ENCODE results near the gene CHURC1. TPM values are rescaled to one million over a fixed set of nuclear protein-coding genes. Genes with fewer than 3 reads are reported as not detected.
"Not testable (repeated sequence)": the region's sequence is repeated elsewhere in the genome, so short reads cannot be mapped to it uniquely, and the experiment has no call there.

Gene CHURC1
- total RNA-seq, 1 experiment from 2014 or later, result 52.4 TPM

- ATAC-seq, result no peak
- no peak for DNase-seq (ENCODE audit: low spot score)
- ChIA-PET CTCF (interaction anchor here (0.6 to 3.4 kb wide), 52 partner anchors 8 to 326 kb away, joined by 3 to 37 read pairs (median 5); partner anchors contain the start of genes FNTB, GPX2 and SPTB), POLR2A (interaction anchor here (0.7 to 1.0 kb wide), 2 partner anchors 64 to 75 kb away, joined by 3 to 6 read pairs; no protein-coding TSS in a partner anchor)
- H3K27me3 Mint-ChIP-seq (ENCODE audit: low read depth), result no peaks in the 10 kb centered on the region; the same call in none of the 2 replicates
- TF ChIP-seq, protein P1, sequence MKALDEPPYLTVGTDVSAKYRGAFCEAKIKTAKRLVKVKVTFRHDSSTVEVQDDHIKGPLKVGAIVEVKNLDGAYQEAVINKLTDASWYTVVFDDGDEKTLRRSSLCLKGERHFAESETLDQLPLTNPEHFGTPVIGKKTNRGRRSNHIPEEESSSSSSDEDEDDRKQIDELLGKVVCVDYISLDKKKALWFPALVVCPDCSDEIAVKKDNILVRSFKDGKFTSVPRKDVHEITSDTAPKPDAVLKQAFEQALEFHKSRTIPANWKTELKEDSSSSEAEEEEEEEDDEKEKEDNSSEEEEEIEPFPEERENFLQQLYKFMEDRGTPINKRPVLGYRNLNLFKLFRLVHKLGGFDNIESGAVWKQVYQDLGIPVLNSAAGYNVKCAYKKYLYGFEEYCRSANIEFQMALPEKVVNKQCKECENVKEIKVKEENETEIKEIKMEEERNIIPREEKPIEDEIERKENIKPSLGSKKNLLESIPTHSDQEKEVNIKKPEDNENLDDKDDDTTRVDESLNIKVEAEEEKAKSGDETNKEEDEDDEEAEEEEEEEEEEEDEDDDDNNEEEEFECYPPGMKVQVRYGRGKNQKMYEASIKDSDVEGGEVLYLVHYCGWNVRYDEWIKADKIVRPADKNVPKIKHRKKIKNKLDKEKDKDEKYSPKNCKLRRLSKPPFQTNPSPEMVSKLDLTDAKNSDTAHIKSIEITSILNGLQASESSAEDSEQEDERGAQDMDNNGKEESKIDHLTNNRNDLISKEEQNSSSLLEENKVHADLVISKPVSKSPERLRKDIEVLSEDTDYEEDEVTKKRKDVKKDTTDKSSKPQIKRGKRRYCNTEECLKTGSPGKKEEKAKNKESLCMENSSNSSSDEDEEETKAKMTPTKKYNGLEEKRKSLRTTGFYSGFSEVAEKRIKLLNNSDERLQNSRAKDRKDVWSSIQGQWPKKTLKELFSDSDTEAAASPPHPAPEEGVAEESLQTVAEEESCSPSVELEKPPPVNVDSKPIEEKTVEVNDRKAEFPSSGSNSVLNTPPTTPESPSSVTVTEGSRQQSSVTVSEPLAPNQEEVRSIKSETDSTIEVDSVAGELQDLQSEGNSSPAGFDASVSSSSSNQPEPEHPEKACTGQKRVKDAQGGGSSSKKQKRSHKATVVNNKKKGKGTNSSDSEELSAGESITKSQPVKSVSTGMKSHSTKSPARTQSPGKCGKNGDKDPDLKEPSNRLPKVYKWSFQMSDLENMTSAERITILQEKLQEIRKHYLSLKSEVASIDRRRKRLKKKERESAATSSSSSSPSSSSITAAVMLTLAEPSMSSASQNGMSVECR (CRISPR knock-in tag; IDR thresholded peaks at IDR 0.05; ENCODE audit: borderline replicate concordance), result no peak
- TF ChIP-seq, protein P2, sequence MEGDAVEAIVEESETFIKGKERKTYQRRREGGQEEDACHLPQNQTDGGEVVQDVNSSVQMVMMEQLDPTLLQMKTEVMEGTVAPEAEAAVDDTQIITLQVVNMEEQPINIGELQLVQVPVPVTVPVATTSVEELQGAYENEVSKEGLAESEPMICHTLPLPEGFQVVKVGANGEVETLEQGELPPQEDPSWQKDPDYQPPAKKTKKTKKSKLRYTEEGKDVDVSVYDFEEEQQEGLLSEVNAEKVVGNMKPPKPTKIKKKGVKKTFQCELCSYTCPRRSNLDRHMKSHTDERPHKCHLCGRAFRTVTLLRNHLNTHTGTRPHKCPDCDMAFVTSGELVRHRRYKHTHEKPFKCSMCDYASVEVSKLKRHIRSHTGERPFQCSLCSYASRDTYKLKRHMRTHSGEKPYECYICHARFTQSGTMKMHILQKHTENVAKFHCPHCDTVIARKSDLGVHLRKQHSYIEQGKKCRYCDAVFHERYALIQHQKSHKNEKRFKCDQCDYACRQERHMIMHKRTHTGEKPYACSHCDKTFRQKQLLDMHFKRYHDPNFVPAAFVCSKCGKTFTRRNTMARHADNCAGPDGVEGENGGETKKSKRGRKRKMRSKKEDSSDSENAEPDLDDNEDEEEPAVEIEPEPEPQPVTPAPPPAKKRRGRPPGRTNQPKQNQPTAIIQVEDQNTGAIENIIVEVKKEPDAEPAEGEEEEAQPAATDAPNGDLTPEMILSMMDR (IDR thresholded peaks at IDR 0.05), result peak; percentile 41; the same call in 1 of the 2 replicates
- H3K4me1 Mint-ChIP-seq, result peaks cover 11% of the 10 kb centered on the region
- no peak overlapping the region for H3K27ac Mint-ChIP-seq
- no peak overlapping the region for H3K4me3 Mint-ChIP-seq
- 0 out of 2 replicates have a peak, but pooled peaks cover 2% of the 10 kb centered on the region for H3K36me3 Mint-ChIP-seq
- H3K9me3 Mint-ChIP-seq, result no peaks in the 10 kb centered on the region
These were observed 3.3 kb upstream of the CHURC1 start for GRCh38 chr14:64910847-64911495.

DNA sequence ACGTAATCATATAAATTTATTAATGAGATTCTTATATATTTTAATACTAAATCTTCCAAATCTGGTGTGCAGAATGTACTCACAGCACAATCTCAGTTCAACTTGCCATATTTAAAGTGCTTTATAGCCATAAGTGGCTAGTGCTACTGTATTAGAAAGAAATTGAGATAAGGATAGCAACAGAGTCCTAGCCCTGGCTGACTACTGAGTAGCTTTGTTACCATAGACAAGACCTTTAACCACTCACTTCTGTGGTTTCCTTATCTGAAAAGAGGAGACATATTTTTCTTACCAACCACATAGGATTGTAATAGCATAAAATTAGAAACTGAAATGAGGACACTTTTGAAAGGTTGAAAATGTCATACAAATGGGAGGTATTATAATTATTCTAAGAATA, 2.0 kb upstream of the CHURC1 start:
- DNase-seq (ENCODE audit: low spot score) (no peak), ATAC-seq (no peak)
- Mint-ChIP-seq H3K27ac (no peak overlapping the region), H3K36me3 (0 out of 2 replicates have a peak, but pooled peaks cover 6% of the 10 kb centered on the region), H3K9me3 (no peaks in the 10 kb centered on the region), H3K4me3 (no peak overlapping the region), H3K4me1 (peaks cover 11% of the 10 kb centered on the region), H3K27me3 (ENCODE audit: low read depth) (no peaks in the 10 kb centered on the region; the same call in 1 of the 2 replicates)
- CTCF ChIA-PET, result interaction anchor here (1.0 to 3.4 kb wide), 3 partner anchors 71 to 110 kb away, joined by 3 to 29 read pairs (median 10); no protein-coding TSS in a partner anchor
- TF ChIP-seq, protein P3, sequence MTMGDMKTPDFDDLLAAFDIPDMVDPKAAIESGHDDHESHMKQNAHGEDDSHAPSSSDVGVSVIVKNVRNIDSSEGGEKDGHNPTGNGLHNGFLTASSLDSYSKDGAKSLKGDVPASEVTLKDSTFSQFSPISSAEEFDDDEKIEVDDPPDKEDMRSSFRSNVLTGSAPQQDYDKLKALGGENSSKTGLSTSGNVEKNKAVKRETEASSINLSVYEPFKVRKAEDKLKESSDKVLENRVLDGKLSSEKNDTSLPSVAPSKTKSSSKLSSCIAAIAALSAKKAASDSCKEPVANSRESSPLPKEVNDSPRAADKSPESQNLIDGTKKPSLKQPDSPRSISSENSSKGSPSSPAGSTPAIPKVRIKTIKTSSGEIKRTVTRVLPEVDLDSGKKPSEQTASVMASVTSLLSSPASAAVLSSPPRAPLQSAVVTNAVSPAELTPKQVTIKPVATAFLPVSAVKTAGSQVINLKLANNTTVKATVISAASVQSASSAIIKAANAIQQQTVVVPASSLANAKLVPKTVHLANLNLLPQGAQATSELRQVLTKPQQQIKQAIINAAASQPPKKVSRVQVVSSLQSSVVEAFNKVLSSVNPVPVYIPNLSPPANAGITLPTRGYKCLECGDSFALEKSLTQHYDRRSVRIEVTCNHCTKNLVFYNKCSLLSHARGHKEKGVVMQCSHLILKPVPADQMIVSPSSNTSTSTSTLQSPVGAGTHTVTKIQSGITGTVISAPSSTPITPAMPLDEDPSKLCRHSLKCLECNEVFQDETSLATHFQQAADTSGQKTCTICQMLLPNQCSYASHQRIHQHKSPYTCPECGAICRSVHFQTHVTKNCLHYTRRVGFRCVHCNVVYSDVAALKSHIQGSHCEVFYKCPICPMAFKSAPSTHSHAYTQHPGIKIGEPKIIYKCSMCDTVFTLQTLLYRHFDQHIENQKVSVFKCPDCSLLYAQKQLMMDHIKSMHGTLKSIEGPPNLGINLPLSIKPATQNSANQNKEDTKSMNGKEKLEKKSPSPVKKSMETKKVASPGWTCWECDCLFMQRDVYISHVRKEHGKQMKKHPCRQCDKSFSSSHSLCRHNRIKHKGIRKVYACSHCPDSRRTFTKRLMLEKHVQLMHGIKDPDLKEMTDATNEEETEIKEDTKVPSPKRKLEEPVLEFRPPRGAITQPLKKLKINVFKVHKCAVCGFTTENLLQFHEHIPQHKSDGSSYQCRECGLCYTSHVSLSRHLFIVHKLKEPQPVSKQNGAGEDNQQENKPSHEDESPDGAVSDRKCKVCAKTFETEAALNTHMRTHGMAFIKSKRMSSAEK (CRISPR knock-in tag; IDR thresholded peaks at IDR 0.05; ENCODE audit: borderline replicate concordance), result no peak
- POLR2A ChIA-PET, result no interaction called here

- H3K27me3 Mint-ChIP-seq (ENCODE audit: low read depth); ATAC-seq; H3K27ac Mint-ChIP-seq; DNase-seq (ENCODE audit: low spot score); H3K9me3 Mint-ChIP-seq; CTCF ChIA-PET; H3K36me3 Mint-ChIP-seq: not testable (repeated sequence)
- POLR2A ChIA-PET, result interaction anchor here (0.9 kb wide), 1 partner anchor 51 kb away, joined by 3 read pairs; no protein-coding TSS in a partner anchor
- peak overlapping the region; percentile 89 for H3K4me3 Mint-ChIP-seq
- H3K4me1 Mint-ChIP-seq, result peaks cover 11% of the 10 kb centered on the region
- TF ChIP-seq GTF2I (CRISPR knock-in tag; conservative IDR thresholded peaks at IDR 0.05), result 0 out of 2 replicates have a peak, but pooled peaks have one; percentile 25
These were observed 778 bp upstream of the CHURC1 start for GRCh38 chr14:64913477-64913876.

DNA sequence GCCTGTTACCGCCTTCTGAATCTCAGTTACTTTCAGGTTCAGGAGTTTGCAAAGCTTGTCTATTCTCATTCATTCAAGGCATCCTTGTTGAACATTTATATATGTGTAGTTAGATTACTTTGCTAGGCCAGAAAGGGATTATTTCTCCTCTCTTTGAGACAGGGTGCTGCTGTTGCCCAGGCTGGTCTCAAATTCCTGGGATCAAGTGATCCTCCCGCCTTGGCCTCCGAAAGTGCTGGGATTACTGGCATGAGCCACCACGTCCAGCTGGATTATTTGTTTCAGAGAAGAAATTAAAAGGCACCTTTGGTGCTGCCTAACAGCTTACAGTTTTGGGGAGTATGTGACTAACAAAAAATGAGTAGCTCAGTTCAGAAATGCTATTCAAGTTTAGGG, 772 bp downstream of the CHURC1 start:
- POLR2A ChIA-PET, result no interaction called here
- DNase-seq (ENCODE audit: low spot score), result no peak
- no peaks in the 10 kb centered on the region for H3K27me3 Mint-ChIP-seq (ENCODE audit: low read depth)
- peak overlapping the region; percentile 94 for H3K27ac Mint-ChIP-seq
- ATAC-seq, result no peak
- H3K4me1 Mint-ChIP-seq, result peaks cover 14% of the 10 kb centered on the region
- H3K36me3 Mint-ChIP-seq, result 0 out of 2 replicates have a peak, but pooled peaks cover 6% of the 10 kb centered on the region
- no peaks in the 10 kb centered on the region for H3K9me3 Mint-ChIP-seq
- H3K4me3 Mint-ChIP-seq, result peak overlapping the region; percentile 89
- CTCF ChIA-PET, result interaction anchor here (0.6 to 2.5 kb wide), 6 partner anchors 38 to 105 kb away, joined by 3 to 6 read pairs (median 4); partner anchors contain the start of gene FNTB
- TF ChIP-seq RORB (CRISPR knock-in tag; IDR thresholded peaks at IDR 0.05) (no peak), JAZF1 (CRISPR knock-in tag; IDR thresholded peaks at IDR 0.05) (no peak), ZBTB21 (CRISPR knock-in tag; IDR thresholded peaks at IDR 0.05; ENCODE audit: borderline replicate concordance) (no peak), E2F5 (CRISPR knock-in tag; IDR thresholded peaks at IDR 0.05) (no peak)
- TF ChIP-seq, protein P4, sequence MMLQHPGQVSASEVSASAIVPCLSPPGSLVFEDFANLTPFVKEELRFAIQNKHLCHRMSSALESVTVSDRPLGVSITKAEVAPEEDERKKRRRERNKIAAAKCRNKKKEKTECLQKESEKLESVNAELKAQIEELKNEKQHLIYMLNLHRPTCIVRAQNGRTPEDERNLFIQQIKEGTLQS (CRISPR knock-in tag; conservative IDR thresholded peaks at IDR 0.05), result no peak
- TF ChIP-seq, protein P5, sequence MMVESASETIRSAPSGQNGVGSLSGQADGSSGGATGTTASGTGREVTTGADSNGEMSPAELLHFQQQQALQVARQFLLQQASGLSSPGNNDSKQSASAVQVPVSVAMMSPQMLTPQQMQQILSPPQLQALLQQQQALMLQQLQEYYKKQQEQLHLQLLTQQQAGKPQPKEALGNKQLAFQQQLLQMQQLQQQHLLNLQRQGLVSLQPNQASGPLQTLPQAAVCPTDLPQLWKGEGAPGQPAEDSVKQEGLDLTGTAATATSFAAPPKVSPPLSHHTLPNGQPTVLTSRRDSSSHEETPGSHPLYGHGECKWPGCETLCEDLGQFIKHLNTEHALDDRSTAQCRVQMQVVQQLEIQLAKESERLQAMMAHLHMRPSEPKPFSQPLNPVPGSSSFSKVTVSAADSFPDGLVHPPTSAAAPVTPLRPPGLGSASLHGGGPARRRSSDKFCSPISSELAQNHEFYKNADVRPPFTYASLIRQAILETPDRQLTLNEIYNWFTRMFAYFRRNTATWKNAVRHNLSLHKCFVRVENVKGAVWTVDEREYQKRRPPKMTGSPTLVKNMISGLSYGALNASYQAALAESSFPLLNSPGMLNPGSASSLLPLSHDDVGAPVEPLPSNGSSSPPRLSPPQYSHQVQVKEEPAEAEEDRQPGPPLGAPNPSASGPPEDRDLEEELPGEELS (CRISPR knock-in tag; IDR thresholded peaks at IDR 0.05), result no peak
